H9 (cell line): ENCODE results near the gene STPG3. TPM values are rescaled to one million over a fixed set of nuclear protein-coding genes. Genes with fewer than 3 reads are reported as not detected.
A peak's percentile ranks its signal among the peaks of the same experiment; 100 is the strongest.

Experiments used
- DNase-seq: peaks from one replicate; pipeline ENCODE4 v3.0.0-alpha.2; 2017
- H2AFZ ChIP-seq: one replicate; pipeline ENCODE4 v1.6.1; 2013; ENCODE audit warnings: mild to moderate bottlenecking, low read length, control low read depth, moderate library complexity
- H2AK5ac ChIP-seq: 2 replicates; pipeline ENCODE4 v1.6.1; 2013; ENCODE audit warnings: low read length, control low read depth, mixed read lengths; ENCODE audit not compliant: insufficient read length
- H2BK120ac ChIP-seq: one replicate; pipeline ENCODE4 v1.6.1; 2013; ENCODE audit warnings: low read depth, mild to moderate bottlenecking, low read length, control low read depth, inconsistent platforms; ENCODE audit not compliant: poor library complexity, severe bottlenecking
- H2BK12ac ChIP-seq: 2 replicates; pipeline ENCODE4 v1.6.1; 2013; ENCODE audit warnings: low read length, control low read depth, mixed read lengths, low read depth; ENCODE audit not compliant: insufficient read length
- H2BK15ac ChIP-seq: 2 replicates; pipeline ENCODE4 v1.6.1; 2013; ENCODE audit warnings: low read depth, low read length, control low read depth
- H2BK20ac ChIP-seq: one replicate; pipeline ENCODE4 v1.6.1; 2013; ENCODE audit warnings: low read depth, mild to moderate bottlenecking, low read length, control low read depth, inconsistent platforms; ENCODE audit not compliant: poor library complexity, severe bottlenecking
- H2BK5ac ChIP-seq: 2 replicates; pipeline ENCODE4 v1.6.1; 2013; ENCODE audit warnings: low read length, control low read depth, mixed read lengths; ENCODE audit not compliant: insufficient read length
- H3K14ac ChIP-seq: 2 replicates; pipeline ENCODE4 v1.6.1; 2013; ENCODE audit warnings: low read length, control low read depth; ENCODE audit not compliant: insufficient read depth
- H3K18ac ChIP-seq: 2 replicates; pipeline ENCODE4 v1.6.1; 2013; ENCODE audit warnings: low read depth, mild to moderate bottlenecking, mixed read lengths, low read length, control low read depth; ENCODE audit not compliant: insufficient read length
- H3K23ac ChIP-seq: 2 replicates; pipeline ENCODE4 v1.6.1; 2013; ENCODE audit warnings: low read length, control low read depth, mixed read lengths, low read depth; ENCODE audit not compliant: insufficient read length
- H3K23me2 ChIP-seq: 2 replicates; pipeline ENCODE4 v1.6.1; 2013; ENCODE audit warnings: low read depth, mild to moderate bottlenecking, mixed read lengths, low read length, control low read depth; ENCODE audit not compliant: insufficient read length, poor library complexity, severe bottlenecking
- H3K27ac ChIP-seq: 2 replicates; pipeline ENCODE4 v1.5.1; 2013; ENCODE audit warnings: low read length, control low read depth, mixed read lengths, low read depth; ENCODE audit not compliant: insufficient read length
- H3K27me3 ChIP-seq: 2 replicates; pipeline ENCODE4 v1.6.1; 2013; ENCODE audit warnings: low read length, control low read depth, inconsistent platforms; ENCODE audit not compliant: insufficient read depth
- H3K4ac ChIP-seq: 2 replicates; pipeline ENCODE4 v1.6.1; 2013; ENCODE audit warnings: low read depth, mild to moderate bottlenecking, control low read depth, inconsistent platforms, low read length, moderate library complexity
- H3K4me1 ChIP-seq: 2 replicates; pipeline ENCODE4 v1.6.1; 2013; ENCODE audit warnings: low read length, control low read depth, inconsistent platforms; ENCODE audit not compliant: insufficient read depth
- H3K4me2 ChIP-seq: 2 replicates; pipeline ENCODE4 v1.6.1; 2013; ENCODE audit warnings: low read length, control low read depth, mixed read lengths; ENCODE audit not compliant: insufficient read length, insufficient read depth
- H3K56ac ChIP-seq: 2 replicates; pipeline ENCODE4 v1.6.1; 2013; ENCODE audit warnings: low read depth, mild to moderate bottlenecking, mixed read lengths, low read length, control low read depth; ENCODE audit not compliant: insufficient read length
- H3K79me1 ChIP-seq: 2 replicates; pipeline ENCODE4 v1.6.1; 2013; ENCODE audit warnings: low read depth, mild to moderate bottlenecking, moderate library complexity, low read length, control low read depth, inconsistent platforms; ENCODE audit not compliant: insufficient read depth, poor library complexity, severe bottlenecking
- H3K79me2 ChIP-seq: 2 replicates; pipeline ENCODE4 v1.6.1; 2013; ENCODE audit warnings: low read length, control low read depth, inconsistent platforms; ENCODE audit not compliant: insufficient read depth
- H3K9ac ChIP-seq: 2 replicates; pipeline ENCODE4 v1.6.1; 2013; ENCODE audit warnings: low read length, control low read depth, mixed read lengths; ENCODE audit not compliant: insufficient read length; ENCODE audit errors: extremely low read depth
- H3K9me3 ChIP-seq: one replicate; pipeline ENCODE4 v1.6.1; 2013; ENCODE audit warnings: low read depth, low read length, inconsistent platforms; ENCODE audit not compliant: control insufficient read depth
- H3T11ph ChIP-seq: one replicate; pipeline ENCODE4 v1.6.1; 2013; ENCODE audit warnings: mild to moderate bottlenecking, low read length, control low read depth, inconsistent platforms
- H4K20me1 ChIP-seq: one replicate; pipeline ENCODE4 v1.6.1; 2013; ENCODE audit not compliant: control insufficient read depth, insufficient read length, insufficient read depth
- H4K5ac ChIP-seq: 2 replicates; pipeline ENCODE4 v1.6.1; 2013; ENCODE audit warnings: low read depth, mild to moderate bottlenecking, mixed read lengths, low read length, control low read depth; ENCODE audit not compliant: insufficient read length
- H4K8ac ChIP-seq: replicated peaks from 2 replicates; pipeline ENCODE4 v1.6.1; 2013; ENCODE audit warnings: low read length, control low read depth, mixed read lengths, low read depth; ENCODE audit not compliant: insufficient read length
- H4K91ac ChIP-seq: 2 replicates; pipeline ENCODE4 v1.6.1; 2013; ENCODE audit warnings: low read depth, mild to moderate bottlenecking, moderate library complexity, mixed read lengths, low read length, control low read depth; ENCODE audit not compliant: insufficient read length
- H3K27ac Mint-ChIP-seq, 3 experiments: 2 replicates in 2 of 3; 3 replicates in 1 of 3; pipeline ENCODE4 v1.8.0; 2020 to 2021; ENCODE audit warnings: mixed read lengths in 3 of 3, mild to moderate bottlenecking in 1 of 3, moderate library complexity in 1 of 3
- H3K27me3 Mint-ChIP-seq: 2 replicates; pipeline ENCODE4 v1.8.0; 2021; ENCODE audit warnings: low read depth, mild to moderate bottlenecking, moderate library complexity, mixed read lengths
- H3K36me3 Mint-ChIP-seq, 3 experiments: 2 replicates in 2 of 3; 3 replicates in 1 of 3; pipeline ENCODE4 v1.8.0; 2020 to 2021; ENCODE audit warnings: low read depth in 3 of 3, mixed read lengths in 3 of 3; ENCODE audit not compliant: insufficient read depth in 1 of 3
- H3K4me1 Mint-ChIP-seq, 2 experiments: 2 replicates each; pipeline ENCODE4 v1.8.0; 2020; ENCODE audit warnings: mixed read lengths in 2 of 2
- H3K4me3 Mint-ChIP-seq, 2 experiments: 2 replicates in 1 of 2; 3 replicates in 1 of 2; pipeline ENCODE4 v1.8.0; 2020 to 2021; ENCODE audit warnings: mild to moderate bottlenecking in 2 of 2, mixed read lengths in 2 of 2, moderate library complexity in 1 of 2
- H3K9me3 Mint-ChIP-seq, 2 experiments: 2 replicates in 1 of 2; 3 replicates in 1 of 2; pipeline ENCODE4 v1.8.0; 2020; ENCODE audit warnings: mild to moderate bottlenecking in 2 of 2, mixed read lengths in 2 of 2, moderate library complexity in 1 of 2
- CTCF ChIP-seq: fragments of 200-600 bp; sonication (generic); conservative IDR thresholded peaks from 3 replicates; pipeline ENCODE4 v1.8.0; 2021; ENCODE audit warnings: antibody characterized with exemption, mild to moderate bottlenecking
- WGBS: extraction: QIAGEN DNeasy Blood & Tissue Kit; methylation state at CpG from one replicate; pipeline ENCODE4 v1.1.7; 2013; ENCODE audit warnings: missing lambda C conversion rate, low lambda C conversion rate, mixed read lengths; ENCODE audit not compliant: insufficient read length; ENCODE audit errors: extremely low coverage; 5-methylcytosine and 5-hydroxymethylcytosine counted together
- total RNA-seq: library from RNA; stranded (reverse); gene quantifications from 2 replicates; pipeline ENCODE4 v1.2.1, GENCODE V29; 2021

The STPG3 gene
- total RNA-seq, 1 experiment from 2014 or later: not detected

- Histone ChIP-seq H2AFZ (no peak overlapping the region), H3K79me1 (no peaks in the 10 kb centered on the region), H2AK5ac (no peak overlapping the region), H3K18ac (no peak overlapping the region), H3K4me1 (no peaks in the 10 kb centered on the region; the same call in 1 of the 2 replicates), H3K27ac (no peak overlapping the region), H2BK5ac (no peak overlapping the region), H3K56ac (no peak overlapping the region), H3K4ac (no peak overlapping the region), H3K23ac (no peak overlapping the region), H3T11ph (no peak overlapping the region), H3K79me2 (no peaks in the 10 kb centered on the region), H3K27me3 (no peaks in the 10 kb centered on the region), H2BK20ac (no peak overlapping the region), H4K8ac (no peak overlapping the region), H2BK12ac (no peak overlapping the region), H4K91ac (no peak overlapping the region), H3K23me2 (peaks cover 12% of the 10 kb centered on the region), H2BK15ac (no peak overlapping the region), H3K4me2 (no peak overlapping the region), H3K9me3 (no peaks in the 10 kb centered on the region), H4K20me1 (peaks cover 3% of the 10 kb centered on the region), H4K5ac (no peak overlapping the region), H2BK120ac (no peak overlapping the region), H3K14ac (no peak overlapping the region), H3K9ac (no peak overlapping the region)
- Mint-ChIP-seq H3K9me3 (no peaks in the 10 kb centered on the region; a peak in 2 of 5 replicates), H3K27ac (peak overlapping the region; percentile 39 to 80 (median 79); a peak in 5 of 7 replicates), H3K36me3 (peaks cover 19 to 26% (median 19%) of the 10 kb centered on the region in 3 experiments), H3K4me1 (peaks cover 17 to 26% of the 10 kb centered on the region in 2 experiments), H3K4me3 (peak overlapping the region in 1 of 2 experiments; percentile 54; a peak in 2 of 5 replicates), H3K27me3 (peaks cover 35% of the 10 kb centered on the region)
- WGBS: no CpG with 5 or more reads among the region's 36 CpGs
- DNase-seq: peak; percentile 67
- no peak for TF ChIP-seq CTCF
Observed at GRCh38 chr9:137244486-137245449, 6.3 kb upstream of the STPG3 start.
